WERI-Rb-1 (cell line): ENCODE measurements around the gene USP44.

ENCODE experiments used
- DNase-seq: peaks from one replicate; pipeline ENCODE4 v3.0.0-alpha.2; 2020
- H3K27ac ChIP-seq: fragments of 250-450 bp; sonication (Bioruptor Pico); 2 replicates; pipeline ENCODE4 v1.5.1; 2020; ENCODE audit warnings: mild to moderate bottlenecking, moderate library complexity
- H3K27me3 ChIP-seq: fragments of 250-450 bp; sonication (Bioruptor Pico); 2 replicates; pipeline ENCODE4 v1.5.1; 2021; ENCODE audit warnings: mild to moderate bottlenecking, low read depth, moderate library complexity; ENCODE audit not compliant: insufficient read depth, severe bottlenecking
- H3K36me3 ChIP-seq: fragments of 250-450 bp; sonication (Bioruptor Pico); 2 replicates; pipeline ENCODE4 v1.5.1; 2020; ENCODE audit warnings: mild to moderate bottlenecking, moderate library complexity
- H3K4me3 ChIP-seq: 2 replicates; pipeline ENCODE4 v1.5.1; 2011; ENCODE audit warnings: low read depth, mild to moderate bottlenecking, control low read depth, low read length
- H3K9me3 ChIP-seq: fragments of 250-450 bp; sonication (Bioruptor Pico); 2 replicates; pipeline ENCODE4 v1.5.1; 2021; ENCODE audit warnings: mild to moderate bottlenecking, moderate library complexity; ENCODE audit not compliant: severe bottlenecking
- TF ChIP-seq, protein P1 (sequence below): IDR thresholded peaks from 2 replicates; pipeline ENCODE4 v1.5.1; 2011; ENCODE audit warnings: low read depth, mild to moderate bottlenecking, control low read depth, inconsistent platforms, low read length

Gene USP44

DNA sequence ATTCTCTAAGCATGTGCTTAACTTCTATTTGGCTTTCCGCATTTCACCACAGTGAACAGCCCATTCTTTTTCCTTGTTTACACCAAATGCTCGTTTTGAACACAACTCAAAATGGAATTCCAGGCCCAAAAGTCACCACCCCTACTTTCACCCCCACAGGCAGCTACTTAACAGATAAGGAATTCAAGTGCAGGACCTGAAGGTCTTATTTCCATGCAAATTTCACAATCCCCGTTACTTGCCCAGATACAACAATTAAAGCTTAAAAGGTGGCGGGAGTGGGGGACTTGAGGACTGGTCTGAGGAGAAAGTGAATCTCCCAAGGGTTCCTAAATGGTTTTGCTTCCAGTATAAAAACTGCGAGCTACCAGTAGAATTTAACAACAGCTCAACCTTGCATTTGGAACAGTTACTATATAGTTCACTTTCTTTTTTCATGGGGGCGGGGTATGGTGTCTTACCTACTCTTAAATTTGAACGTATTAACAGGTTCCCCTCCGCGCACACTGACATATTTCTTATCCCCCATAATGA, 3.7 kb downstream of the USP44 start:
- H3K9me3 ChIP-seq: peaks cover 7% of the 10 kb centered on the region
- H3K27ac ChIP-seq: no peak overlapping the region
- TF ChIP-seq, protein P1, sequence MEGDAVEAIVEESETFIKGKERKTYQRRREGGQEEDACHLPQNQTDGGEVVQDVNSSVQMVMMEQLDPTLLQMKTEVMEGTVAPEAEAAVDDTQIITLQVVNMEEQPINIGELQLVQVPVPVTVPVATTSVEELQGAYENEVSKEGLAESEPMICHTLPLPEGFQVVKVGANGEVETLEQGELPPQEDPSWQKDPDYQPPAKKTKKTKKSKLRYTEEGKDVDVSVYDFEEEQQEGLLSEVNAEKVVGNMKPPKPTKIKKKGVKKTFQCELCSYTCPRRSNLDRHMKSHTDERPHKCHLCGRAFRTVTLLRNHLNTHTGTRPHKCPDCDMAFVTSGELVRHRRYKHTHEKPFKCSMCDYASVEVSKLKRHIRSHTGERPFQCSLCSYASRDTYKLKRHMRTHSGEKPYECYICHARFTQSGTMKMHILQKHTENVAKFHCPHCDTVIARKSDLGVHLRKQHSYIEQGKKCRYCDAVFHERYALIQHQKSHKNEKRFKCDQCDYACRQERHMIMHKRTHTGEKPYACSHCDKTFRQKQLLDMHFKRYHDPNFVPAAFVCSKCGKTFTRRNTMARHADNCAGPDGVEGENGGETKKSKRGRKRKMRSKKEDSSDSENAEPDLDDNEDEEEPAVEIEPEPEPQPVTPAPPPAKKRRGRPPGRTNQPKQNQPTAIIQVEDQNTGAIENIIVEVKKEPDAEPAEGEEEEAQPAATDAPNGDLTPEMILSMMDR: no peak
- H3K4me3 ChIP-seq: peak overlapping the region; percentile 46
- no peak for DNase-seq
- H3K36me3 ChIP-seq: no peaks in the 10 kb centered on the region; the same call in 1 of the 2 replicates
- no peaks in the 10 kb centered on the region for H3K27me3 ChIP-seq

DNA sequence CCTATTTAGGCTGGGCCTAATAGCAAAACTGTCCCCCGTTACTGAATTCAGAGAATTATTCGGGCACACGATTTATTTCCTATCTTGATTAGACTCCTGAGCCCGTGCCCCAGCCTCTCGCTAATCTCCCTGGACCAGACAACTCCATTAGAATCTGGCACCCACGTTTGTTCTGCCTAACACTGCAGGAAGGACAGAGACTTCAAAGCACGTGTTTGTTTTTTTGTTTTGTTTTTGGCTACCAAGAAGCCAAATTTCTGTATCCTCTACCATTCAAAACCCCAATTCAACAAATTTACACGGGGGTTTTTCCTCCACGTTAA, 4.8 kb downstream of the USP44 start:
- H3K9me3 ChIP-seq: peaks cover 7% of the 10 kb centered on the region
- TF ChIP-seq, protein P1: no peak
- DNase-seq: no peak
- H3K27ac ChIP-seq: no peak overlapping the region
- no peaks in the 10 kb centered on the region; the same call in 1 of the 2 replicates for H3K36me3 ChIP-seq
- no peaks in the 10 kb centered on the region for H3K27me3 ChIP-seq
- H3K4me3 ChIP-seq: no peak overlapping the region

DNA sequence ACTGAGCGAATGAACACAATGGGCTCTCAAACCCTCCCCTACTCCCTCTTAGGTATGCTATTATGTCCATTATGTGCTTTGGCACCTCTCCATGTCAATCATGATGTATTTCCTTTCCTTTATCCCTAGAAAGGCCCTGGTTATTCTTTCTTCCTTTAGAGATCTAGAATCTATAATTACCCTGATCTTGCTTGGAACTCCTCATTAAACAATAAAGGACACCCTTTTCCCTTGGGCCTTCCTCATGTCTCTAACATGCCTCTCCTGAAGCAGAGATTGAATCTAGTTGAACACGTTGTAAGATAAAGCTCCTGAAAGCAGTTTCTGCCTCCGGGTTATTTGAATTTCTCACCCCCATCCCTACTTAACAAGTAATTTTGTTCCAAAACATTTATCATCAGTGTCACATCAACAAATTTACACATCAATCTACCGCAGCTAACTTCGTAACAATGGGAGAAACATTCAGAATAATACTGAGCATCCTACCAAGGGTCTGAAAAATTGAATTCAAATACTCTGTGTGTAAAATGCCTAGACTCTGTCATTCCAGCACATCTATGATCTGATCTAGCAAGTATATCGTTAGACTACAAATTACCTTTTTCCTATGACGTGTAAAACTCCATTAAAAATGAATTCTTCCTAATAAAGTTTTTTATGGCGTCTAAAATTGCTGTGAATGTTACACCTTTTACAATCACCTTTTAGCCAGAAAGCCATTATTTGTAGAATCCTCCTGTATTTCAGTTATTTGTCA, 5.4 kb downstream of the USP44 start:
- peaks cover 7% of the 10 kb centered on the region for H3K9me3 ChIP-seq
- TF ChIP-seq, protein P1: no peak
- H3K27me3 ChIP-seq: no peaks in the 10 kb centered on the region
- no peaks in the 10 kb centered on the region; the same call in 1 of the 2 replicates for H3K36me3 ChIP-seq
- no peak overlapping the region for H3K4me3 ChIP-seq
- no peak for DNase-seq
- no peak overlapping the region for H3K27ac ChIP-seq

DNA sequence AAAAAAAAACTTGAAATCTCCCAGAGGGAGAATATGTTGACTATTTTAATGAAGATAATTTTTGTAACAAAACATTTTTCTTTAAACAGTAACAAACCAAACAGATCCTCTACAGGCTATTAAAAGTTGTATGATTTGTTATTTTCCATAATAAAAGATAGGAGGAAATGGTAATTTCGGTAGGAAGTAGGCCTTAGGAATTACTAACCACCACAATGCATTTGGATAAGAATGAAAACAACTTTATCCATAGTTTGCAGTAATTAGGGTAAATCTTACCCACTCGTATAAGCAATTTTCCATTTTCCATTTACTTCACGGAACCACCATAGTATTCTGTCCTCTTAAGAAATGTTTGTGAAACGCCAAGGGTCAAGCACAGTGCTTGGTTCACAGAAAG, 6.0 kb downstream of the USP44 start:
- Histone ChIP-seq H3K9me3 (peaks cover 7% of the 10 kb centered on the region), H3K36me3 (no peaks in the 10 kb centered on the region; the same call in 1 of the 2 replicates), H3K27ac (no peak overlapping the region), H3K27me3 (no peaks in the 10 kb centered on the region), H3K4me3 (no peak overlapping the region)
- no peak for DNase-seq
- TF ChIP-seq, protein P1: no peak

DNA sequence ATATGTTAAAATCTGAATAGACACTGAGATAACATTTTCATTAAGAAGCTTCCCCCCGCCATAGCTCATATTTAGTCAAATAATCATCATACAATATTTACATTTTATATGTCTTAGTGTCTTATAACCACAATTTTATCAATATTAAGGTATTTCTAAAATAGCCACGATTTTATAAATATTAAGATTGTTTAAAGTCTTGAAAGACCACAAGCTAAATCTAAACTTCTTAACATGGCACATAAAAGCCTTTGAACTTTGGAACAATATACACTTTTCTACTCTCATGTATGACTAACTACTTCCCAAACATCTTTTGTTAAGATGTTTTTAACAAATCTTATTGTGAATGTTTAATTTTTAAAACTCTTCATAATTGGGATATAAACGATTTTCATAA, 6.5 kb downstream of the USP44 start:
- peaks cover 5% of the 10 kb centered on the region for H3K9me3 ChIP-seq
- DNase-seq: no peak
- TF ChIP-seq, protein P1: no peak
- H3K27ac ChIP-seq: no peak overlapping the region
- no peaks in the 10 kb centered on the region; the same call in 1 of the 2 replicates for H3K36me3 ChIP-seq
- no peaks in the 10 kb centered on the region for H3K27me3 ChIP-seq
- H3K4me3 ChIP-seq: no peak overlapping the region
